ENCODE data around the gene C5orf15.

The C5orf15 gene

DNA sequence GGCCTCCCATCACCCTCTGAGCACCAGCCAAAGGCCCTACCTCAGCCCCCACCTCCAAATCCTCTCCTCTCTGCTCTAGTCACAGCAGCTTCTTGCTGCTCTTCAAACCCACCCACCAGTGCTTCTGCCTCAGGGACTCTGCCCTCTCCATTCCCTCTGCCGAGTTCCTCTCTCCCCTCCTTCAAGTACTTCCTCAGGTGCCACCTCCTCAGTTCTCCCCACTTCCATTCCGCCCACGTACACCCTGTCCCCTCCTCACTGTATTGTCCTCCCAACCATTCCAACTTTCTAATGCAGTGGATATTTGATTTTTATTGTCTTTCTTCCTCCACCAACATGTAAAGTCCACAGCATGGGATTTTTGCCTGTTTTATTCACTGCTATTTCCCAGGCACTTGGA, 43.2 kb downstream of the C5orf15 start:
- no peak for DNase-seq (ENCODE audit: low read depth in 1 of 2, low spot score in 1 of 2)

DNA sequence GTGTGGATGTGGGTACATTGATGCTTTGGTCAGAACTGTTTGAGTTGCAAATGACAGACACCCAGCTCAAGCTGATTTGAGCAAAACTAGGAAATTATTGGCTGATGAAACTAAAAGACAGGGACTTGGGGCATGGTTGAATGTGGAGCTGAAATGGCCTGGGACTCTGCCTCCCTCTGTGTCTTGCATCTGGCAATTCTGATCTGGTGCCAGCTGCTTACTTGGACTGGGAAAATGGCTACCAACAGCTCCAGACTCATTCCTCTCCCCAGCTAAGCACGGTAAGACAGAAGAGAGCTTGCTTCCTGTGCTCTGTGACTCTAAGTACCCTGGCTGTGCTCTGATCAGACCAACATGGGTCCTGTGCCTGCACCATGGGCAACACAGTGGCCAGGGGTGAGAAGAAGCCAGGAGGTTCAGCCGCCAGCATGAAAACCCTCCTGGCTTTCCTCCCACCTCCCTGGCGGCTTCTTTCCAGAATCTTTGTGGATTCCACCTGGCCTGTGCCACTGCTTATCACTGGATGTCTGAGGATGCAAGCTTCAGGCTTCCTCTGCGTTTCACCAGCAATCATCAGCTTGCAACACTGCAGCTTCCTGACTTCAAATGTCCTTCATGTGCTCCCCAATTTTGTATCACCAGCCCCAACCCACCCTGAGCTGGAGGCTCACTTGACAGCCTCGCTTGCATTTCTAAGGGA, 44.1 kb downstream of the C5orf15 start:
- no peak for DNase-seq (ENCODE audit: low read depth in 1 of 2, low spot score in 1 of 2)

DNA sequence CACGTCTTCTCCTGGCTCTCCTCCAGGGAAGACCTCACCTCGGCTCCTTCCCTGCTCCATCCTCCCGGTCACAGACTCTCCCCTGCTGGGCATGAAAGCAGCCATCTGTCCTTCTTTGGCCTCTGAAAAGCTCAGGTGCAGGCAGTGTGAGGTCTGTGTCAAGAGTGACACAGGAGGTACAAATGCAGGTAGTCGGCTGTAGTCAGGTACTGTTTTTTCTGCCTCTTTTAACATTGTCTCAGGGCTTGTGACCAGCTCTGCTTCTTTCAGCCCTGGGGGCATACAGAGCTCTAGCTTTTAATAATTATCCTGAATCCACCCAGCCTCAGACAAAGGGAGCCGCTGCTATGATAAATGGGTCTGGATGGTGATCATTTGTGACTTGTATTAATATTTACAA, 46.4 kb downstream of the C5orf15 start:
- no peak for DNase-seq (ENCODE audit: low read depth in 1 of 2, low spot score in 1 of 2)

DNA sequence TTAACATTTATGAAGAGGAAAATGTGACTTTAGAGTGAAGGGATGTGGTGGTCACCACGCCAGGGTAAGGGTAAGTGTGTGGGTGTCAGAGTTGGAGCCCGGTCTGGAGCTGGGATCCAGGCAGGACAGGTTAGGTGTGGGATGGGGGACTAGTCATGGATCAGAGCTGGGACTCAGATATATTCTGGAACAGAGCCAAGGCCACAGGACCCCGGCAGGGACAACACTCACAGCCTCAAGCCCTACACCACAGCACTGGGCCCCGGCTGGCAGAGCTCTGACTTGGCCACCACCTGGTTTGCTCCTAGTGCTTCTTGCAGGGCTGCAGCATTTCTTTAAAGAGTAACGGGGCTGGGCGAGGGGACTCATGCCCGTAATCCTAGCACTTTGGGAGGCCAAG, 47.4 kb downstream of the C5orf15 start:
- DNase-seq (ENCODE audit: low read depth in 1 of 2, low spot score in 1 of 2) = no peak

DNA sequence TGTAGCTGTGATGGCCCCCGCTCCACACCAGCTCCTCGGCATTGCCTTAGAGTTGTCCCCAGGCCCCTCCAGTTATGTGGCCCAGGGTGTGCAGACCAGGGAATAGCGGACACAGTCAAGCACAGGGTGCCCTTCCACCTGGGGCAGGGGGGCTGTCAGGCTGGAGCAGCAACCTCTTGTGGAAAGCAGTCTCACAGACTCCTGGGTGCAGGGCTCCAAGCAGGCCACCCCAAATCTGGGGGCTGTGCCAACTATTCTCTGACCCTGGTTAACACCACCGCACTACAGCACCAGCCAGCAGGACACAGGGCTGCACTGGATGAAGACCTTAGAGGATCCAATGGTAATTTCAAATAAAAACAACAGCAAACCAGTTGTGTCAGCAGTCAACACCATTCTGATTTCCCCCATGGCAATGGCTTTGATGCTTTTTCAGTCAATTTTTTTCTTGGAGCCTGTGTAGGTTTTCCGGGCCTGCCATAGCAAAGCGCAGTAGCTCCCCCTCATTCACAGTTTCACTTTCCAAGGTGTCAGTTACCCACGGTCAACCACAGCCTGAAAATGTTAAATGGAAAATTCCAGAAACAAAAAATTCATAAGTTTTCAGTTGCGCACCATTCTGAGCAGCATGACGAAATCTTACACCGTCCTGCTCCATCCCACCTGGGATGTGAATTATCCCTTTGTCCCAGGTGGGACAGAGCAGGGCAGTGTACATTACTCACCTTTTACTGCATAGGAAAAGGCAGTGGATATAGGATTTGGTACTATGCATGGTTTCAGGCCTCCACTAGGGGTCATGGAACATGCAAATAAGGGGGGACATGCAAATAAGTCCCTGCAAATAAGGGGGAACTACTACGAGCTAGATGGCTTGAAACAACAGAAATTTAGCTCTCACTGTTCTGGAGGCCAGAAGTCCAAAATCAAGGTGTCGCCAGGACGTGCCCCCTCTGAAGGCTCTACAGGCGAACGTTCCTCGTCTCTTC, 49.0 kb downstream of the C5orf15 start:
- no peak for DNase-seq (ENCODE audit: low read depth in 1 of 2, low spot score in 1 of 2)

DNA sequence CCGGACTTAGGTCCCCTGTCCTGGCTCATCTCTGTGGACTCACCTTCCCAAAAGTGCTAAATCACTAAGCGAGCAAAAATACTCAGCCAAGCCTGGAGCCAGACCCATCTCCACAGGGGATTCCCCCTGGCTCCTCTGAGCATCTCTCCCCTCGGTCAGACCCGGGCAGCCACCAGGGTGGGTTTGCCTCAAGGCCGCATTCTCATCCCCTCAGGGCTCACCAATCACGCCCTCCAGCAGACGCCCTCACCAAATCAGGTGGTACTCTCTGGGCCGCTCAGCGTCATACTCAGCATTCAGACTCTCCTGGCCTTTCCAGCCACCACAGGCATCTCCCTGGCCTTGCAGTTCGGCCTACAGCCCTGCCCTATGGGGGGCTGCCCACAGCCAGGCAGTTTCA, 49.7 kb downstream of the C5orf15 start:
- no peak for DNase-seq (ENCODE audit: low read depth in 1 of 2, low spot score in 1 of 2)

DNA sequence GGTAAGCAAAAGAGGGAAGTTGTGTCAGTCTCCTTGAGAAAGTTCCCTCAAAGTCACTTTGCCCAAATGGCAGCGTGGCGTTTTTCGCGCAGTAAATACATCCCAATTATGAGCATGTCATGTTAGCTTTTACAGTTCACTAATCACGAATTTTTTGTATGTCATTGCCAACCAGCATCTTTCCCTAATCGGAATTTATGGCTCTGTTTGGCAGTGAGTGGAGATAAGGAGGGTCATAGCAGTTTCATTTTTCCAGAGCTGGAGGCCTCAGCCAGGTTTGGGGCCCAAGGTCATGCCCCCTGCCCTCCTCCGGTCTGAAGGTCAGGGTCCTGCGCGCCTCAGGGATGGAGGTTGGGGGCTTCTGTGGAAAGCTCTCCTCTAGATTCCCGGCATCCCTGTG, 50.1 kb downstream of the C5orf15 start:
- no peak for DNase-seq (ENCODE audit: low read depth in 1 of 2, low spot score in 1 of 2)

DNA sequence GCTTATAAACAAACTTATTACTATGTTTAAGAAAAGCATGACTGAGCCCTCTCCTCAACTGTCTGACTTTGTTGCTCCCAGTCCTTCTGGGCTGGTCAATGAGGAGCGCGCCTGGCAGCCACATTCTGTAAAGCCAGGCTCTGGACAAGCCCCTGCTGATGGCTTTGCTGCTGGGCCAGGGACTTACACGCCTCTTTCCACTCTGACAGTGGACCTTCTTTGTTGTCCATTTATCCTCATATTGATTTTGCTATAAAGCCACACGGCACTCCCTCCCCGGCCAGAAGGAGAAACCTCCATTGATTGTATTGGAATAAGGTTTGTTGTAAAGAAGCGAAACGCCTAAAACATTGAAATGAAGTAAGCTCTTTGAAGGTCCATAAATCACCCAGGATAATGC, 50.6 kb downstream of the C5orf15 start:
- DNase-seq (ENCODE audit: low read depth in 1 of 2, low spot score in 1 of 2) = no peak

DNA sequence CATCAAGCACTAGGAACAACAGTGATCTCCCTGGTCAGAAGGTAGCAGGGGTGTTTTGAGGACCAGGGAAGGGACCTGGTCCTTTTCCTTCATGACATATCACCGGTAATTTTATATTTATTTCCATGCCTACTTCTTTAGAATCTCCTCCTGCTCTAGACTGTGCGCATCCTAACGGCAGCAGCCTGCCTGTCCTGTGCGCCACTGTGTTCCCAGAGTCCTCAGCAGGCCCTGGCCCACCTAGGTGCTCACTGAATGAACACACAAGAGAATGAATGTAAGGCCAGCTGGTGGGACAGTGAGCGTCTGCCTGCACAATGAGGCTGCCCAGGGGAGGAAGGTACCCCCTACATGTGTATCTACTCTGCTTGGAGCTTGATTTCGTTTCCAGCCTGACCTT, 51.5 kb downstream of the C5orf15 start:
- DNase-seq (ENCODE audit: low read depth in 1 of 2, low spot score in 1 of 2) = no peak

DNA sequence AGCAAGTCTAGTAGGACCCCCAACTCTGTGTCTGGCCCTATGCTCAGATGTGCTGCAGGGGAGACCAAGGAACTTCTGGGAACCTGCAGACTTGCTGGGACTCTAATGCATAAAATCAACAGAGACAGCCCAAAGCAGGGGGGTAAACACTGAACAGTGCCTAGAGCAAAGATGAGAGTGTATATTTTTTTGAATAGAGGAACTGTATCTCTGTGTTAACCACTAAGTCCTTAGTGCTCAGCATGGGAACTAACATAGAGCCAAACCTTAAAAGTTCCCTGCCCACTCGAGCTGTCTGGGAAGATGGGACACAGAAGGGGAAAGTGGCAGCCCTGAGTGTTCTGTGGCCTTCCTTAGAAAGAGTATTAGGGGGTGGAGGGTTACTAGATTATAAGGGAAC, 51.9 kb downstream of the C5orf15 start:
- no peak for DNase-seq (ENCODE audit: low read depth in 1 of 2, low spot score in 1 of 2)

DNA sequence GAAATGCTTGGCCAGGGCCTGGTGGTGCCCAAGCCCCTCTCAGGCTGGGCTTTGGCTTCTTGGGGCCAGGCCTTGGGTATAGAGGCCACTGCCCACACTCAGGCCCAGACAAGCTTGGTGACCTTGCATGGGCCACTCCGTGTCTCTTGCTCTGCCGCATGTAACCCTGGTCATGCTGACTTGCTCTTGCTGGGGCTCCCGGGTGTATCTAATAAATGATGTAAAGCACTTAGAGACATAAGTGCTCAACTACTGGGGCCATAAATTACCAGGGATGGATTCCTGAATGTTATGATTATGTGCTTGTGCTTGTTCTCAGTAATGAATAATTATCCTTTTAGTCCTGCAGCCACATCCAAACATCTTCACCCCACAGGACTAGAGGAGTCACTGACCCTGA, 54.0 kb downstream of the C5orf15 start:
- DNase-seq (ENCODE audit: low read depth in 1 of 2, low spot score in 1 of 2) = no peak

DNA sequence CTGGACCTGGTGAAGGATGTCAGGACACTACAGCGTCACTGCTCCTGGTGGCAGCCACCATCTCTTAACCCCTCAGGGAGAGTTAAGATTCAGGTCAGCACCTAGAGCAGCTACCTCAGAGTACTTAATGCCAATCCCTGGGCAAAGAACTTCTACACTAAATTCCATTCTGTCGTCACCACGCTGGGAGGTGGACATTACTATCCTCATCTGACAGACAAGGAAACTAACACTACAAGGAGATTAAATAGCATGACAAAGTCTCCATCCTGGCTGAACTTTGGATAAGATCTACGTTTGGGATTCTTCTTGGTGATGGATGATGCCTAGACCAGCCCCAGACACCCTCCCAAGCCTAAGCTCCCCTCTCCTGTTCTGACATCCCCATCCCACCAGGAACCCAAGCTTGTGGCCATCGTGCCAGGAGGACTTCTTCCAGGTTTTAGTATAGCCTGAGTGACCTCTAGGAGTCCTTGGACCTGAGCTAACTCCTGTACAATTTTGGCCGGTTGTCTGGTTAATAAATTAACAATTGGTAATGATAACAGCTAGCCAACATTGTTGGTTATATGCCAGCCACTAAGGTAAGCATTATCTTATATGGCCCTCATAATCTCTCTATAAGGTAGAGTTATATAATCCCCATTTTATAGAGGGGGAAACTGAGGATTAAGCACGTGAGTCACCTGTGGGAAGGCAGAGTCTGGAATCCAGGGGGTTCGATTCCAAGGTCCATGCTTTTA, 54.8 kb downstream of the C5orf15 start:
- no peak for DNase-seq (ENCODE audit: low read depth in 1 of 2, low spot score in 1 of 2)

DNA sequence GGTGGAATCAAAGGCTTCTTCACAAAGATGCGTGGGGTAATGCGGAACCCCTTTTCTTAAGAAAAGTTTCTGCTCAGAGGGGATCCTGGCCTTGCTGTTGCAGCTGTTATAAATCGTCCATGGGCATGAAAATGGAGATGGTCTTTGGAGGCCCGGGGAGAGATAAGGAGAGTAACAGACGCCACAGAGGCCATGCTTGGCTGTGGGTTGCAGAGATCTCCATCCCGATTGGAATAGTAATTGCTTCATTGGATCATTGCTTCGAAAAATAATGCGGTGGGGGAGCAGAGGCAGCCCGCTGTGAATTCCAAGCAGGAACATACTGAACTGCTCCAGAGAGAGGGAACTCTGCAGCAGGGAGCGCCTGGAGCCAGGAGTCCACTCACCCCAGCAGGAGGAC, 55.5 kb downstream of the C5orf15 start:
- DNase-seq (ENCODE audit: low read depth in 1 of 2, low spot score in 1 of 2) = no peak

DNA sequence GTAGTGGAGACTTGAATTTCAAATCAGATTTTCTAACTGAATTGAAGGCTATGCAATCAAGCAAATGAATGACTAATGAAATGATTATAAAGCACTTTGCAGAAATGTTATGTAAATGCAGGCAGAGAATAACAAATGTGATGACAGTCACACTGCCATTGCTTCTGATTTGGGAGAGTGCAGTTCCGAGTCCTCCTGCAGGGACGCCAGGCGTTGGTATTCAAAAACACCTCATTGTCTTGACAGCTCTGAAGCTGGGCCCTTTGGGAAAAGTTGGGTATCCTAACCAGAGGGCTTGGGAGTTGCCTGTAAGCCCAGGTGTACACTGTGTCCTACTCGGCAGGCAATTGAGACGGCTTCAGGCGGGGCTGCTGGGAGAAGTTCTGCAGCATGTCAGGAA, 57.9 kb downstream of the C5orf15 start:
- no peak for DNase-seq (ENCODE audit: low read depth in 1 of 2, low spot score in 1 of 2)

DNA sequence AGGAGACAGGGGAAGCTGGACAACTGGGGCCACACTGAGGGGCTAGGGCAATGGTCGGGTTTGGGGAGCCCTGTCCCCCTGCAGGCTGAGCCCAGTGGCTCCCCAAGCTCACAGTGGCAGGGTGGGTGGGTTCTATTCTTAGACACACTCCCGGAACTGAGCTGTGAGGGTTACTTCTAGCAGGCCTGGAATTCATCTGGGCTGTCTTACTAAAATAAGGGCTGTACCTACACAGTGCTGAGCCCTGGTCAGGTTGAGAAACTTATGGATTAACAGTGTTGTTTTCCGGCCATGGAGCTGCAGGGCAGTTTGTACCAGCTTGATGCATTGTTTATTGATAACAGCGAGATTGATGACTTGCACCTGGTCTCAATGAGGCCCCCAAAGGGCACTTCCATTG, 58.8 kb downstream of the C5orf15 start:
- DNase-seq (ENCODE audit: low read depth in 1 of 2, low spot score in 1 of 2) = no peak

DNA sequence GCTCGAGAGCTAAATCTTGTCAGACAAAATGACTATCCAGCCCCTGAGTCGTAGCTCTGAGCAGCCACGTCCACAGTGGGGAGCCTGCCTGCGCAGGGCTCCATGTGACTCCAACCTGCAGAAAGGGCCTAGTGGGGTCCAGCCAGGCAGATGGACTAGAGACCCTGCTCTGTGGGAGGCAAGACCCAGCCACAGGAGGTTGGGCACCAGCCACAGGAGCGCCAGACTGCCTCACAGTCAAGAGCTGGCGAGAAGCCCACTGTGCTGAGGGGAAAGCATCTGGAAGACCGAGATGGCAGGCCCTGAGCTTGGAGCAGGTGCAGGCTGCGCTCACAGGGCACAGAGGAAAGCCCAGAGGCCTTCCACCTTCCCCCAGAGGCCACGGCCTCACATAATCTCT, 61.4 kb downstream of the C5orf15 start:
- DNase-seq (ENCODE audit: low read depth in 1 of 2, low spot score in 1 of 2) = no peak

DNA sequence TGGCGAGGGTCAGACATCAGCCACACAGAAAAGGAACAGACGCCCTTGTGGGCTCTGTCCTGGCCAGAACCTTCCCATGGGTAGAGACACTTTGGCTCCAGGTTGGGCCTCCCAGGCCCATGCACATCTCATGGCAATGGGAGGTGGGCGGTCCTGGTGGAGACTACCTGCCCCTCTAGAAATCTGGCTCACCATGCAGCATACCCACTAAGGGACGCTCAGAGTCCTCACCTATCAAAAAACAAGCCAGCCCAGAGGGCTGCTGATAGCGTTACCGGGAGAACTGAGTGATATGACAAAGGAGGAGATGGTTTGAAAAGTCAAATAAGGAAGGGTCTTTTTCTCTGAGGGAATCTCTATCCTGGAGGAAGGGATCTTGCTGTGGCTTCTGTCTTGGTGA, 62.1 kb downstream of the C5orf15 start:
- no peak for DNase-seq (ENCODE audit: low read depth in 1 of 2, low spot score in 1 of 2)

Measured in stimulated activated CD4-positive, alpha-beta T cell treated with anti-CD3 and anti-CD28 coated beads, Interleukin-15, amount 100 ng/mL, for 1 hour (primary cell).